RWPE2 (cell line): ENCODE data around the gene WDR82.
"Not testable (repeated sequence)": the region's sequence is repeated elsewhere in the genome, so short reads cannot be mapped to it uniquely, and the experiment has no call there.

ENCODE experiments used
- ATAC-seq: fragments of 200-7000 bp; cut with Tn5 transposase; 3 replicates; pipeline ENCODE4 v1.9.1; 2021; ENCODE audit warnings: low read depth
- DNase-seq: peaks from one replicate; pipeline ENCODE4 v3.0.0-alpha.2; 2020; ENCODE audit warnings: low spot score
- H3K27ac ChIP-seq: fragments of 450-650 bp; 2 replicates; pipeline ENCODE4 v1.5.1; 2017; ENCODE audit warnings: mild to moderate bottlenecking; ENCODE audit not compliant: poor library complexity, severe bottlenecking
- H3K27me3 ChIP-seq: fragments of 250-450 bp; sonication (Bioruptor Pico); 2 replicates; pipeline ENCODE4 v1.5.1; 2021; ENCODE audit warnings: mild to moderate bottlenecking, moderate library complexity; ENCODE audit not compliant: insufficient read depth, poor library complexity, severe bottlenecking
- H3K36me3 ChIP-seq: fragments of 250-450 bp; sonication (Bioruptor Pico); 2 replicates; pipeline ENCODE4 v1.5.1; 2020; ENCODE audit warnings: low read depth, mild to moderate bottlenecking, moderate library complexity
- H3K4me1 ChIP-seq: fragments of 250-450 bp; sonication (Bioruptor Pico); 2 replicates; pipeline ENCODE4 v1.5.1; 2021; ENCODE audit warnings: mild to moderate bottlenecking, moderate library complexity; ENCODE audit not compliant: insufficient read depth, poor library complexity, severe bottlenecking
- H3K4me3 ChIP-seq: fragments of 250-450 bp; sonication (Bioruptor Pico); 2 replicates; pipeline ENCODE4 v1.5.1; 2021; ENCODE audit warnings: mild to moderate bottlenecking, moderate library complexity; ENCODE audit not compliant: severe bottlenecking
- H3K9me3 ChIP-seq: fragments of 250-450 bp; sonication (Bioruptor Pico); 2 replicates; pipeline ENCODE4 v1.5.1; 2021; ENCODE audit warnings: mild to moderate bottlenecking, moderate library complexity; ENCODE audit not compliant: severe bottlenecking
- CTCF ChIP-seq: fragments of 450-650 bp; IDR thresholded peaks from one replicate; pipeline ENCODE4 v1.5.1; 2017; ENCODE audit warnings: mild to moderate bottlenecking, moderate library complexity; ENCODE audit not compliant: poor library complexity, severe bottlenecking

Gene WDR82

GRCh38 chr3:52272831-52273230, 5.6 kb downstream of the WDR82 start:
- DNase-seq: no peak
- no peak for ATAC-seq
- H3K4me1 ChIP-seq: peaks cover 22% of the 10 kb centered on the region
- H3K4me3 ChIP-seq: no peak overlapping the region
- no peak for TF ChIP-seq CTCF
- H3K27me3 ChIP-seq: no peaks in the 10 kb centered on the region
- no peak overlapping the region for H3K27ac ChIP-seq
- no peaks in the 10 kb centered on the region for H3K9me3 ChIP-seq
- H3K36me3 ChIP-seq: peaks cover 85% of the 10 kb centered on the region

GRCh38 chr3:52272172-52272571, 6.3 kb downstream of the WDR82 start:
- not testable (repeated sequence) for ATAC-seq, H3K27me3 ChIP-seq, H3K9me3 ChIP-seq, H3K27ac ChIP-seq, H3K4me3 ChIP-seq, DNase-seq
- Histone ChIP-seq H3K36me3 (peaks cover 92% of the 10 kb centered on the region), H3K4me1 (peaks cover 27% of the 10 kb centered on the region)

GRCh38 chr3:52270252-52270754, 8.1 kb downstream of the WDR82 start:
- ATAC-seq: no peak
- Histone ChIP-seq H3K36me3 (peaks cover 99% of the 10 kb centered on the region), H3K27me3 (no peaks in the 10 kb centered on the region), H3K9me3 (no peaks in the 10 kb centered on the region), H3K4me3 (no peak overlapping the region), H3K27ac (no peak overlapping the region), H3K4me1 (peaks cover 18% of the 10 kb centered on the region)
- DNase-seq: no peak
- no peak for TF ChIP-seq CTCF

GRCh38 chr3:52269776-52270175, 8.7 kb downstream of the WDR82 start:
- DNase-seq (no peak), ATAC-seq (no peak)
- no peak for TF ChIP-seq CTCF
- peaks cover 15% of the 10 kb centered on the region for H3K4me1 ChIP-seq
- no peak overlapping the region for H3K27ac ChIP-seq
- no peaks in the 10 kb centered on the region for H3K9me3 ChIP-seq
- no peak overlapping the region for H3K4me3 ChIP-seq
- H3K27me3 ChIP-seq: no peaks in the 10 kb centered on the region
- H3K36me3 ChIP-seq: peaks cover 96% of the 10 kb centered on the region

GRCh38 chr3:52268036-52268435, 10.4 kb downstream of the WDR82 start:
- peak; percentile 84 for ATAC-seq
- Histone ChIP-seq H3K4me1 (peaks cover 15% of the 10 kb centered on the region), H3K9me3 (no peaks in the 10 kb centered on the region), H3K27me3 (no peaks in the 10 kb centered on the region), H3K4me3 (no peak overlapping the region), H3K36me3 (peaks cover 96% of the 10 kb centered on the region), H3K27ac (no peak overlapping the region)
- TF ChIP-seq CTCF: no peak
- DNase-seq: no peak
